ENCODE data around the gene SHQ1. TPM values are rescaled to one million over a fixed set of nuclear protein-coding genes. Genes with fewer than 3 reads are reported as not detected.
"Not testable (repeated sequence)": the region's sequence is repeated elsewhere in the genome, so short reads cannot be mapped to it uniquely, and the experiment has no call there.

Gene SHQ1
- total RNA-seq, 4 donors from 2014 or later, result 11.0 to 105 (median 13.4) TPM

GRCh38 chr3:72794079-72794478 is 54.2 kb downstream of the SHQ1 start:
- no peak for TF ChIP-seq CTCF (IDR thresholded peaks at IDR 0.05)
- no peak for TF ChIP-seq POLR2A (IDR thresholded peaks at IDR 0.05)
- no peak overlapping the region for H3K27ac ChIP-seq
- no peak overlapping the region for H3K4me3 ChIP-seq
- H3K4me1 ChIP-seq, result no peaks in the 10 kb centered on the region
- no peaks in the 10 kb centered on the region for H3K9me3 ChIP-seq
- DNase-seq, result no peak
- peaks cover 0 to 7% (median 0%) of the 10 kb centered on the region in 3 donors for H3K36me3 ChIP-seq
- H3K27me3 ChIP-seq, result no peaks in the 10 kb centered on the region

- H3K36me3 ChIP-seq, result peaks cover 0 to 11% (median 0%) of the 10 kb centered on the region in 3 donors
- no peak overlapping the region for H3K4me3 ChIP-seq
- TF ChIP-seq CTCF (IDR thresholded peaks at IDR 0.05) (no peak), POLR2A (IDR thresholded peaks at IDR 0.05) (no peak)
- no peaks in the 10 kb centered on the region for H3K27me3 ChIP-seq
- H3K4me1 ChIP-seq, result no peaks in the 10 kb centered on the region
- H3K9me3 ChIP-seq, result no peaks in the 10 kb centered on the region
- no peak for DNase-seq
- H3K27ac ChIP-seq, result no peak overlapping the region
These were observed 57.1 kb downstream of the SHQ1 start for GRCh38 chr3:72791161-72791560.

GRCh38 chr3:72789786-72790185 is 58.5 kb downstream of the SHQ1 start:
- Histone ChIP-seq H3K27ac (no peak overlapping the region), H3K4me3 (no peak overlapping the region), H3K27me3 (no peaks in the 10 kb centered on the region), H3K9me3 (no peaks in the 10 kb centered on the region), H3K36me3 (peaks cover 0 to 17% (median 0%) of the 10 kb centered on the region in 3 donors), H3K4me1 (no peaks in the 10 kb centered on the region)
- TF ChIP-seq POLR2A (IDR thresholded peaks at IDR 0.05) (no peak), CTCF (IDR thresholded peaks at IDR 0.05) (no peak)
- DNase-seq, result no peak

GRCh38 chr3:72788232-72788631 is 60.0 kb downstream of the SHQ1 start:
- H3K4me1 ChIP-seq, H3K27ac ChIP-seq, DNase-seq, H3K27me3 ChIP-seq, H3K9me3 ChIP-seq, H3K4me3 ChIP-seq: not testable (repeated sequence)
- peaks cover 0 to 17% (median 0%) of the 10 kb centered on the region in 3 donors for H3K36me3 ChIP-seq

- TF ChIP-seq CTCF (IDR thresholded peaks at IDR 0.05), result no peak
- no peak for TF ChIP-seq POLR2A (IDR thresholded peaks at IDR 0.05)
These were observed 61.6 kb downstream of the SHQ1 start for GRCh38 chr3:72786668-72787067.

GRCh38 chr3:72784226-72784625 is 64.0 kb downstream of the SHQ1 start:
- Histone ChIP-seq H3K27ac (no peak overlapping the region), H3K4me3 (no peak overlapping the region), H3K27me3 (no peaks in the 10 kb centered on the region), H3K4me1 (no peaks in the 10 kb centered on the region), H3K36me3 (peaks cover 0 to 10% (median 0%) of the 10 kb centered on the region in 3 donors), H3K9me3 (no peaks in the 10 kb centered on the region)
- no peak for TF ChIP-seq CTCF (IDR thresholded peaks at IDR 0.05)
- TF ChIP-seq POLR2A (IDR thresholded peaks at IDR 0.05), result no peak
- DNase-seq, result no peak

More at GRCh38 chr3:72786668-72787067, 61.6 kb downstream of the SHQ1 start:
- peaks cover 0 to 10% (median 0%) of the 10 kb centered on the region in 3 donors for H3K36me3 ChIP-seq
- no peaks in the 10 kb centered on the region for H3K27me3 ChIP-seq
- DNase-seq, result no peak
- no peaks in the 10 kb centered on the region for H3K9me3 ChIP-seq
- H3K4me3 ChIP-seq, result no peak overlapping the region
- no peaks in the 10 kb centered on the region for H3K4me1 ChIP-seq
- no peak overlapping the region for H3K27ac ChIP-seq
